ENCODE data around the gene INPP4B.

Gene INPP4B

DNA sequence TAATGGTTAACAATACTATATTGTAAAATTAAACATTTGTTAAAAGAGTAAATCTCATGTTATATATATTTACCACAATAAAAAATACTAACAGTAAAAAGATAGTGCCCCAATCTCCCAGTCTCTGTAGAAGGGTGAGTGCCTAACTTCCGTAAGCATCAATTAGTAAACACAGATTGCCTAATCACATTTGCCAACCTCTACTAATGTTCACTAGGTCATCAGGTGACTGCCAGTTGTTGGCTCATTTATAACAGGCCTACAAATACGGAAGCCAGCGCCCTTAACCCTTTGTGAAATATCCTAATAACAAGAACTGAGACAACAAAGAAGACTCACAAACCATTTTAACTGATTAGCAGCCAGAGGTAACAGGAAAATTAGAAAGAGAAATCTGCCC lies 345.1 kb downstream of the INPP4B start:
- H3K27me3 Mint-ChIP-seq = no peaks in the 10 kb centered on the region
- H3K9me3 Mint-ChIP-seq = peaks cover 3% of the 10 kb centered on the region
- H3K4me3 Mint-ChIP-seq = no peak overlapping the region
- H3K36me3 Mint-ChIP-seq = no peaks in the 10 kb centered on the region
- H3K27ac Mint-ChIP-seq = no peak overlapping the region
- ATAC-seq = no peak
- no peaks in the 10 kb centered on the region for H3K4me1 Mint-ChIP-seq

DNA sequence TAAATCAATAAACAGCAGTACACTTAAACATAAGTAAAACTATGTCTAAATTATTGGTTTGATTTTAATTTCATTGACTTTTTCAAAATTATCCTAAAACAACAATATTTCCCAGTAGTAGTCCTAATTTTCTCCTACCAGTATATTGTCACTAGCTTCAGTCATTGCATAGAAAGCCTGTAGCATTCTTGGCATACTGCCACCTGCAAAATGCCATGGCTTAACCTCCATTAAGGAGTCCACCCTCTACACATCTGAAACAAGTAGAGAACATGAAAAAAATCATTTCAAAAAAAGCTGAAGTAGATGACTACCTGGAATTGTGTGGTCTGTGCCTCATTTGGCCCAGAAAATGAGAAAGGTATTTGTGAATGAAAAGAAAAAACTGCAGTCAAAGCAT lies 348.5 kb downstream of the INPP4B start:
- no peaks in the 10 kb centered on the region for H3K27me3 Mint-ChIP-seq
- no peak for ATAC-seq
- H3K36me3 Mint-ChIP-seq = no peaks in the 10 kb centered on the region
- no peaks in the 10 kb centered on the region for H3K4me1 Mint-ChIP-seq
- H3K4me3 Mint-ChIP-seq = no peak overlapping the region
- no peak overlapping the region for H3K27ac Mint-ChIP-seq
- H3K9me3 Mint-ChIP-seq = peaks cover 3% of the 10 kb centered on the region

DNA sequence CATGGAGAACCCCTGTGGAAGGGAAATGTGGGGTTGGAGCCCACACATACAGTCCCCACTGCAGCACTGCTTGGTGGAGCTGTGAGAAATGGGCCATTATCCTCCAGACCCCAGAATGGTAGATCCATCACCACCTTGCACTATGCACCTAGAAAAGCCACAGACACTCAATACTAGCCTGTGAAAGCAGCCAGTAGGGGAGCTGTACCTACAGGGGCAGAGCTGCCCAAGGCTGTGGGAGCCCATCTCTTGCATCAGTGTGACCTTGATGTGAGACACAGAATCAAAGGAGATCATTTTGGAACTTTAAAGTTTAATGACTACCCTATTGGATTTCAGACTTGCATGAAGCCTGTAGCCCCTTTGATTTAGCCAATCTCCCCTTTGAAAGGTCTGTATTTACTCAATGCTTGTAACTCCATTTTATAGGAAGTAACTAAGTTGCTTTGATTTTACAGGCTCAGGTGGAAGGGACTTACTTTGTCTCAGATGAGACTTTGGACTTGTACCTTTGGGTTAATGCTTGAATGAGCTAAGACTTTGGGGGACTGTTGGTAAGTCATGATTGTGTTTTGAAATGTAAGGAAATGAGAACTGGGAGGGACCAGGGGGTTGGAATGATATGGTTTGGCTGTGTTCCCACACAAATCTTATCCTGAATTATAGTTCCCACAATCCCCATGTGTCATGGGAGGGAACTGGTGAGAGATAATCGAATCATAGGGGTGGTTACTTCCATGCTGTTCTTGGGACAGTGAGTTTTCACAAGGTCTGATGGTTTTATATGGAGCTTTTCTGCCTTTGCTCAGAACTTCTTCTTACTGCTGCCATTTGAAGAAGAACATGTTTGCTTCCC lies 352.6 kb downstream of the INPP4B start:
- H3K27ac Mint-ChIP-seq = no peak overlapping the region
- no peaks in the 10 kb centered on the region for H3K4me1 Mint-ChIP-seq
- H3K36me3 Mint-ChIP-seq = no peaks in the 10 kb centered on the region
- ATAC-seq = no peak
- no peaks in the 10 kb centered on the region for H3K27me3 Mint-ChIP-seq
- no peak overlapping the region for H3K4me3 Mint-ChIP-seq
- peaks cover 3% of the 10 kb centered on the region for H3K9me3 Mint-ChIP-seq

DNA sequence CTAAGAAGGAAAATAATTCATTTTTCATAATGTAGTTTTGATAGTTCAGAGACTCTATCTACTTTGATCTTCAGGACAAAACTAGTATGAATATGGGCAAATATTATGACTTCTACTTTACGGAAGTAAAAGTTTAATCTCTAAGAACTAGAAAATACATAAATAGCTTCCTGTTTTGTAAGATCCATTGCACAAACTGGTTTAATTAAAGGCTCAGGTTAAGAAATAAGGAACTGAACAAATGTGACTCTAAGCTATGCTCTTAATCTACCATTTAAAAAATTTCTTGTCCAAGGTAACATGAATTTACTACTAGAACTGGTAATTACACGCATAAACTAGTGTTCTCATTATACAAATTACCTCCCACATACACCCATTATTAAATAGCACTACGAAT lies 360.6 kb downstream of the INPP4B start:
- Mint-ChIP-seq H3K9me3 (no peaks in the 10 kb centered on the region), H3K4me1 (no peaks in the 10 kb centered on the region), H3K4me3 (no peak overlapping the region), H3K27ac (no peak overlapping the region), H3K27me3 (no peaks in the 10 kb centered on the region), H3K36me3 (no peaks in the 10 kb centered on the region)
- ATAC-seq = no peak

DNA sequence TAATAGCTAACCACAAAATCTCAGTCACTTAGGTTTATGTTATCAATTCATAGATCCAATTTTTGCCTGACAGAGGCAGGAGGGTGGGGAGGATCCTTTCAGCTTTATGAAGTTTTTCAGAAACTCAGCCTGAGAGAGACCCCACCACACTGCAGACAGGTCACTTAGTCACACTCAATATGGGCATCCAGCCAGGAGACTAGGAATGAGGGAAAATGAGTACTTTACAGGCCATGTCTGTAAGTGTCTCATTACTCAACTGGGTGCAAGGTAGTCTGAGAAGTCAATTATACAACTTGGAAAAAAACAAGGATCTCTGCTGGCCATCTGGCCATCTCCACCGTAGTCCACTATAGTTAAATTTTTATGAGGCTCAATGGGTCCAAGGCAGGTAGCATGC lies 365.9 kb downstream of the INPP4B start:
- Mint-ChIP-seq H3K9me3 (no peaks in the 10 kb centered on the region), H3K27me3 (no peaks in the 10 kb centered on the region), H3K27ac (no peak overlapping the region), H3K4me1 (no peaks in the 10 kb centered on the region), H3K4me3 (no peak overlapping the region), H3K36me3 (no peaks in the 10 kb centered on the region)
- no peak for ATAC-seq

DNA sequence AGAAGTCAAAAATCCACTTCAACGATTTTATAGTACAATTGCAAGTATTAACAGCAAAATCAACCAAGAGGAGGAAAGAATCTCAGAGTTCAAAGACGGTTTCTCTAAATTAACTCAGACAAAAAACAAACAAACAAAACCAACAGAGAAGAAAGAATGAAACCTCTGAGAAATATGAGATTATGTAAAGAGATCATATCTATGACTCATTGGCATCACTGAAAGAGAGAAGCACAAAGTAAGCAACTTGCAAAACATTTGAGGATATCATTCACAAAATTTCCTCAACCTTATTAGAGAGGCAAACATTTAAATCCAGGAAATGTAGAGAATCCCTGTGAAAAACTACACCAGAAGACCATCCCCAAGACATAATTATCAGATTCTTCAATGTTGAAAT lies 370.4 kb downstream of the INPP4B start:
- Mint-ChIP-seq H3K36me3 (no peaks in the 10 kb centered on the region), H3K27ac (no peak overlapping the region), H3K4me3 (no peak overlapping the region)

DNA sequence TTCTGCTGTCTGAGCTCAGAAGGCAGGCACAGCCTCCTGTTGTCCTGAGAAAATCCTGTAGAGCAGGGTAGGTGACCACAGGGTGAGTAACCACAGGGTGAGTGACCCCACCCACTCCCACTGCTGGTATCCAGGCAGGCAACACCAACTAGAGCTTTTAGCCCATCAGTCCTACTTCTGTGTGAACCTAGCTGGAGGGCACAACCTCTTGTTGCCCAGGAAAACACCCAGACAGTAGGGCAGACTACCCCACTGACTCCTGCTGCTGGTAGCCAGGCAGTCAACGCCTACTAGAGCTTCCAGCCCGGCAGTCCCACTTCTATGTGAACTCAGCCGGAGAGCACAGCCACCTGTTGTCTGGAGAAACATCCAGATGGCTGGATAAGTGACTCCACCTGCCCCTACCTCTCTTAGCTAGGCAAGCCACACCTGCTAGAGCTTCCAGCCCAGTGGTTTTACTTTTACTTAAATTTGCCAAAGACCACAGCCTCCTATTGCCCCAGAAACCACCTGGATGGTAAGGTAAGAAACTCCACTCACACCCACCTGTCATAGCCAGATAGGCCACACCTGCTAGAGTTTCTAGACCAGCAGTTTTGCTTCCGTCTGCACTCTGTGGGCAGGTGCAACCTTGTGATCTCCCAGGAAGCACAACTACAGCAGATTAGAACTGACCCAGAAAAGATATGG lies 371.6 kb downstream of the INPP4B start:
- Mint-ChIP-seq H3K36me3 (no peaks in the 10 kb centered on the region), H3K9me3 (no peaks in the 10 kb centered on the region), H3K4me1 (no peaks in the 10 kb centered on the region), H3K27ac (no peak overlapping the region), H3K4me3 (no peak overlapping the region), H3K27me3 (no peaks in the 10 kb centered on the region)
- ATAC-seq = peak; percentile 34

More for the DNA sequence above, 370.4 kb downstream of the INPP4B start:
- Mint-ChIP-seq H3K9me3 (no peaks in the 10 kb centered on the region), H3K4me1 (no peaks in the 10 kb centered on the region), H3K27me3 (no peaks in the 10 kb centered on the region)
- no peak for ATAC-seq

DNA sequence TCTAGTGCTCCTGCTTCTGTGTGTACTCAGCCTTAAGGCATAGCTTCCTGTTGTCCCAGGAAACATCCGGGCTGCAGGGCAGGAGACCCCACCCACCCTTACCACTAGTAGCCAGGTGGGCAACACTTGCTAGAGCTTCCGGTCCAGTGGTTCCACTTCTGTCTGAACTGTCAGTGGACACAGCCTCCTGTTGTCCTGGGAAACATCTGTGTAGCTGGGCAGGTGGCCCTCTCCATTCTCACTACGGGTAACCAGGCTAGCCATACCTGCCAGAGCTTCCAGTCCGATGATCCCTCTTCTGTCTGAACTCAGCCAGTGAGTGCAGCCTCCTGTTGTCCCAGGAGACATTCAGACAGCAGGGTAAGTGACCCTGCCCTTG lies 372.2 kb downstream of the INPP4B start:
- Mint-ChIP-seq H3K9me3 (no peaks in the 10 kb centered on the region), H3K36me3 (no peaks in the 10 kb centered on the region), H3K27ac (no peak overlapping the region), H3K27me3 (no peaks in the 10 kb centered on the region), H3K4me1 (no peaks in the 10 kb centered on the region), H3K4me3 (no peak overlapping the region)
- ATAC-seq = no peak

DNA sequence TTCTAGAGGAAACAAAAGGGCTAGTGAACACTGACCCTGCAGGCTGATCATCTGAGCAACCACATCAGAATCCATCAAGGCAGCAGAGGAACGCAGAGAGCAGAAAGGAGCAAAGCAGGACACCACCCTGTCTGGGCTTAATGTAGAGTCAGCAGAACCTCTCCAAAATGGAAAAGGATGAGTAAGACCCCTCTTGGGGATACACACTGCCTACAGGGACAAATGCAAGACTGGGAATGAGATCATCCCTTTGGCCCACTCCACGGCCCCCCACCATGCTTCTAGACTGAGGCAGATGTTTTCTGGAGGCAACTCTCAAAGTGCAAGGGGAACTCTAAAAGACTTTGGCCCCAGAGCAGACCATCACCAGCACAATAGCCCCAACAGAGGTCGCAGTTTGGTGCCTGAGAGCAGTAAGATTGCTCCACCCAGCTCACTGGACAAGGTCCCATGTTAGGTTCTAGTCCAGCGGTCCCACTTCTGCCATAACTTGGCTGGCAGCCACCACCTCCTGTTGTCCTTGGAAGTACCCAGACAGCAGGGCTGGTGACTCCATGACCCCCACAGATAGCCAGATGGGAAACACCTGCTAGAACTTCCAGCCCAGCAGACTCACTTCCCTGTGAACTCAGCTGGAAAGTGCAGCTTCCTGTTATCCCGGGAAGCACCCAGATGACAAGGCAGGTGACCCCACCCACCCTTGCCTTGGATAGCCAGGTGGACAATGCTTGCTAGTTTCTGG lies 372.7 kb downstream of the INPP4B start:
- H3K27ac Mint-ChIP-seq = no peak overlapping the region

DNA sequence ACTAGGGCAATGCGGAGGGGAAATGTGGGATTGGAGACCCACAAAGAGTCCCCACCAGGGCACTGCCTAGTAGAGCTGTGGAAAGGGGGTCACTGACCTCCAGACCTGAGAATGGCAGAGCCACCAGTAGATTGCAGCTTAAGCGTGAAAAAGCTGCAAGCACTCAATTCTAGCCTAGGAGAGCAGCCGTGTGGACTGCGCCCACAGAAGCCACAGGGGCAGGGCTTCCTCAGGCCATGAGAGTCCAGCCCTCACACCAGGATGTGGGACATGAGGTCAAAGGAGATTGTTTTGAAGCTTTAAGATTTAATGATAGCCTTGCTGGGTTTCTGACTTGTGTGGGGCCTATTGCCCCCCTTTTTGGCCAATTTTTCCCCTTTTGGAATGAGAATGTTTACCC lies 379.0 kb downstream of the INPP4B start:
- Mint-ChIP-seq H3K9me3 (no peaks in the 10 kb centered on the region), H3K27me3 (no peaks in the 10 kb centered on the region), H3K4me1 (no peaks in the 10 kb centered on the region), H3K36me3 (no peaks in the 10 kb centered on the region), H3K4me3 (no peak overlapping the region), H3K27ac (no peak overlapping the region)
- ATAC-seq = peak; percentile 41

More for the DNA sequence above, 372.7 kb downstream of the INPP4B start:
- H3K27me3 Mint-ChIP-seq = no peaks in the 10 kb centered on the region
- no peaks in the 10 kb centered on the region for H3K9me3 Mint-ChIP-seq
- H3K36me3 Mint-ChIP-seq = no peaks in the 10 kb centered on the region
- no peaks in the 10 kb centered on the region for H3K4me1 Mint-ChIP-seq
- H3K4me3 Mint-ChIP-seq = no peak overlapping the region
- ATAC-seq = no peak

DNA sequence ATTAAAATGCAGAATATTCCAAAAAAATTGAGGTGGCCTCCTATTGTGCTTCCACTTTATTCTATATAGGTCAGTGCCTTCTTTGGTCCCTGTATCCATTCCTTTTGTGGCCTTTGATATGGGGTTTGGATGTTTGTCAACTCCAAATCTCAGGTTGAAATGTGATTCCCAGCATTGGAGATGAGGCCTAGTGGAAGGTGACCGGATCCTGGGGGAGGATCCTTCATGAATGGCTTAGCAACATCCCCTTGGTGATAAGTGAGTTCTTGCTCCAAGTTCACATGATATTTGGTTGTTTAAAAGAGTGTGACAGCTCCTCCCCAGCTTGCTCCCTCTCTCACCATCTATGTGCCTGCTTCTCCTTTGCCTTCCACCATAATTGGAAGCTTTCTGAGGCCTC lies 380.6 kb downstream of the INPP4B start:
- no peaks in the 10 kb centered on the region for H3K9me3 Mint-ChIP-seq
- H3K27me3 Mint-ChIP-seq = no peaks in the 10 kb centered on the region
- H3K36me3 Mint-ChIP-seq = no peaks in the 10 kb centered on the region
- no peak overlapping the region for H3K27ac Mint-ChIP-seq
- no peaks in the 10 kb centered on the region for H3K4me1 Mint-ChIP-seq
- no peak for ATAC-seq
- no peak overlapping the region for H3K4me3 Mint-ChIP-seq

DNA sequence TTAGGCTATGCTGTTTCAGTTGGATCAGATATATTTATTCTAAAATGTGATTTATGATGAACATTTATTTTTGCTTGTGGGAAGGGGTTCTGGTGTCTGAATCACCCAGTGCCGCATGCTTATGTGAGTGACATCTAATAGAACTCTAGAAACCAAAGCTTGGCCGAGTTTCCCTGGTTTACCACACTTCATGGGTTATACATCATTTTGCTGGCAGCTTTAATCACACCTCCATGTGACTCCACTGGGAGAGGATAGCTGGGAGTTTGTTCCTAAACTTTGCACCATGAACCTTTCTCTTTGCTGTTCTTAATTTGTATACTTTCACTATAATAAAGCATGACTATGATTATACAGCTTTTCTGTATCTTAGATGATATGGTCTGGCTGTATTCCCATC lies 382.9 kb downstream of the INPP4B start:
- Mint-ChIP-seq H3K4me3 (no peak overlapping the region), H3K27ac (no peak overlapping the region), H3K4me1 (no peaks in the 10 kb centered on the region), H3K27me3 (no peaks in the 10 kb centered on the region), H3K9me3 (no peaks in the 10 kb centered on the region), H3K36me3 (no peaks in the 10 kb centered on the region)
- no peak for ATAC-seq

DNA sequence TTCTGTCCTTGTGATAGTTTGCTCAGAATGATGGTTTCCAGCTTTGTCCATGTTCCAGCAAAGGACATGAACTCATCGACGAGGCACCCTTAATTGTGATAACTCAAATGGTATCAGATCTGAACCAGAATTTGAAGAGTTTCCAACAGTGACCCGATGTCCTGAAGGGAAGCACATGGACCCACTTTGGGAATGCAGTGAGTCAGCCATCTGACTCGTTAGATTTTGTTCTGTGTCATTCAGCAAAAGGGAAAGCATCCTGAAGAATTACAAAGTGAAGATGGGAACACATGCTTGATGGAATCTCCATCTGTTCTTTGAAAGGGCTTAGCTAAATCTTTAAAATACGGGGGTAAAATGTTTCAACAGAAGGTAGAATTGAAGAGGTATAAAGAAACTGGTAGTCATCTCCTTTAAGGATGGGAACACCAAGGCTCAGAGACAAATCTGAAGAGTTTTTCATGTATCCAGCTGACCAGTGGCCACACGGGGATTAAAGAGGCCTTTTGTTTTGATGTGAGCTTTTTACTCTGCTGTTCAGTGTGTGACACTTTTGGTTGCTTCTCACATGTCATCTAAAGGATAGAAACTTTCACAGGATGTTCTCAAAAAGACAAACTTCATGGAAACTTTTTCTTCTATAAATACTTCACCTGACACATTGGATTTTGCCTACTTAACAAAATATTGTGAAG lies 393.8 kb downstream of the INPP4B start:
- Mint-ChIP-seq H3K9me3 (no peaks in the 10 kb centered on the region), H3K27me3 (no peaks in the 10 kb centered on the region), H3K27ac (no peak overlapping the region), H3K4me1 (no peaks in the 10 kb centered on the region), H3K36me3 (no peaks in the 10 kb centered on the region), H3K4me3 (no peak overlapping the region)
- ATAC-seq = no peak

DNA sequence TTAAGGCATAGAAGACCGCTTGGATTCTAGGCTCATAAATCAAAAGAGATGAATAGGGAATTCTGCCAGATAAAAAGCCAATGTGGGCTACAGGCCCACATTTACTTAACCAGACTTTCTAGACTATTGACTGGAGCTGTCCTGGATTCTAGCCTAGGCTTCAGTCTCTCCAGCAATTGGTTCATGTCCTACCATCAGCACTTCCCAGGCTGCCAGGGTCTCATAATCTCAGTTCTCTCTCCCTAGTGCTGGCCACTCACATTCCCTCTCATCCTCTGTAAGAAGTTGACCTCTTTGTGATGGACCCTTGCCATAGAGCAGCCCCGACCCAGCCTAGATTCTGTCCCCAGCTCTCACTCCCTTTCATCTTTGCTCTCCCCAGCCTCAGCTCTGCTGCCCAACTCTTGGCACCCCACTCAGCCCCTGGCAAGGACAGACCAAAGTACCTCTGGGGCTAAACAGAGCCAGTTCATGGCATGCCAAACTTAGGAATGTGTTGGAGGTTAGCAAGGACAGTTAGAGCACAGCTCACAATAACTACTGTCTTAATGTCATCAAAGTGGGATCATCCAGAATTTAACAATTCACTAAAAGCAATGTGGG lies 396.2 kb downstream of the INPP4B start:
- Mint-ChIP-seq H3K27me3 (no peaks in the 10 kb centered on the region), H3K4me3 (no peak overlapping the region), H3K27ac (no peak overlapping the region), H3K36me3 (no peaks in the 10 kb centered on the region), H3K4me1 (no peaks in the 10 kb centered on the region), H3K9me3 (no peaks in the 10 kb centered on the region)
- peak; percentile 37 for ATAC-seq

DNA sequence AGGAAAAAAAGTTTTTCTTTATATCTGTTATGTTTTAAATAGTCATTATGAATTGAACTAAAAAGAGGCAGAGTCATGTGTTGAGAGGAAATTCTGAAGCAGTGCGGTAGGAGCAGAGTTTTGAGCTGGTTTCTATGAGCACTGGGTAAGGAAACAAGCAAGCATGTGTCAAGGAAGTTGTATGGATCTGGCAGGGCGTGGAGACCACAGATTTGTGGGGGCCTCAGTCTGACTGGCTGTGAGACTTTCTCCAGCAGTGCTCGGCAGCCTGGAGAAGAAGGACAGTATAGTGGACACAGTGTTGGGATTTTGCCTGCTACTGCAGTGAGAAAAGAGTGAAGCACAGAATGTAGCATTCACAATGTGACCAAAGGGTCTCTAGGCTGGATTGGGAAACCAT lies 399.1 kb downstream of the INPP4B start:
- H3K9me3 Mint-ChIP-seq = no peaks in the 10 kb centered on the region
- no peak for ATAC-seq
- H3K36me3 Mint-ChIP-seq = no peaks in the 10 kb centered on the region
- no peaks in the 10 kb centered on the region for H3K27me3 Mint-ChIP-seq
- H3K4me1 Mint-ChIP-seq = no peaks in the 10 kb centered on the region
- H3K4me3 Mint-ChIP-seq = no peak overlapping the region
- no peak overlapping the region for H3K27ac Mint-ChIP-seq

Data from stimulated activated memory B cell treated with anti-CD40 and anti-IgM and Interleukin-4, amounts not matched to agents 10 μg/mL and 1 μg/mL and 100 μg/mL, for 72 hours (primary cell).